T-helper 1 cell (primary cell): ENCODE measurements around the gene LTB4R2.
"Not testable (repeated sequence)": the region's sequence is repeated elsewhere in the genome, so short reads cannot be mapped to it uniquely, and the experiment has no call there.

Experiments used
- DNase-seq, 5 donors: peaks; one replicate each; pipeline ENCODE4 v3.0.0-alpha.2; 2012 to 2020

Gene LTB4R2

DNA sequence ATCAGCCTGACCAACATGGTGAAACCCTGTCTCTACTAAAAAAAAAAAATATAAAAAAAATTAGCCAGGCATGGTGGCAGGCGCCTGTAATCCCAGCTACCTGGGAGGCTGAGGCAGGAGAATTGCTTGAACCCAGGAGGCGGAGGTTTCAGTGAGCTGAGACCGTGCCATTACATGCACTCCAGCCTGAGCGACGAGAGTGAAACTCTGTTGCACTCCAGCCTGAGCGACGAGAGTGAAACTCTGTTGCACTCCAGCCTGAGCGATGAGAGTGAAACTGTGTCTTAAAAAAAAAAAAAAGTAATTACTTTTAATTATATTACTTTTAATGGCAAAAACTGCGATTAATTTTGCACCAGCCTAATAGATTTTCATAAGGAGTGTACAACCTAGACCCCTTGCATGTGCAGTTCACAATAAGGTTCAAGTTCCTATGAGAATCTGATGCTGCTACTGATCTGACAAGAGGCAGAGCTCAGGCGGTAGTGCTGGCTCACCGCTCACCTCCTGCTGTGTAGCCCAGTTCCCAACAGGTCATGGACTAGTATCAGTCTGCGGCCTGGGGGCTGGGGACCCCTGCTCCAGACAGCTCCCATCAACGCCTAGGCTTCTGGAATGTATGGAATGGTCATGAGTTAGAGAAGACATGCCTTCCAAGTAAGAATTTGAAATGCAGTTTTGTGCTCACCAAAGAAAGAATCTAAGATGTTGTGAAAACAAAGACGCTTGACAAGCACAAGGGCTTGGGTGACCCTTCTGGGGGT lies 11.5 kb downstream of the LTB4R2 start:
- DNase-seq: no peak

DNA sequence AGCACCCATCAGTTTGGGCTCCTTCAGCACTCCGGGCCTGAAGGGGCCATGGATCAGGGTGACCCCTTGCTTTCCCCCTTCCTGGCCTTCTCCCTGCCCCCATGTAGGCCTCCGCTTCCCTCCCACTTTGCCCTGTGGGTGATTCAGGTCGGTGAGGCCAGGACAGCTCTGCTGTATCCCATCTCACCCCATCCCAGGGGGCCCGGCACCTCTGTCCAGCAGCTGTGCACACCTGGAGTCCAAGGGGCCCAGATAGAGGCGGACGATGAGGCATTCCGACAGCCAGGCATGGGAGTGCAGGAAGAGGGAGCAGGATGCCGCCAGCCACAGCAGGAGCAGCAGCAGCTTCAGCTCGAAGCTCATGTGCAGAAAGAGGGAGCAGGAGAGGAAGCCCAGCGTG lies 12.7 kb downstream of the LTB4R2 start:
- no peak for DNase-seq

DNA sequence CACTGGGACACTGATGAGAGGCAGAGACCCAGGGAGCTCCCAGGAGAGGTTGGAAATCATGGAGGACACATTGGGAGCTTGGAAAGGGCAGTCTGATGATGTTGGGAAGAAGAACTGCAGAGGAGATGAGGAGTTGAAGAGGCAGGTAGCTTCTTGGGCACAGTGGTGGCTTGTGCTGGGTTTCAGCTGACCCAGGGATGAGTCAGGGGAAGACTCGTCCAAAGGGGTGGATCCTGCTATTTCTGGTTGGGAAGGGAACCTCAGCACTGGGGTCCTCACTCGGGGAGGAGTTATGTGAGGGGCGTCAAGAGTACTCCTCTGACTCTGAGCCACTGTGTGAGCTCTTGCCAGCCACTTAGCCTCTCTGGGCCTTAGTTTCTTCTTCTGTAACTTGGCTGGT lies 13.4 kb downstream of the LTB4R2 start:
- DNase-seq: no peak

DNA sequence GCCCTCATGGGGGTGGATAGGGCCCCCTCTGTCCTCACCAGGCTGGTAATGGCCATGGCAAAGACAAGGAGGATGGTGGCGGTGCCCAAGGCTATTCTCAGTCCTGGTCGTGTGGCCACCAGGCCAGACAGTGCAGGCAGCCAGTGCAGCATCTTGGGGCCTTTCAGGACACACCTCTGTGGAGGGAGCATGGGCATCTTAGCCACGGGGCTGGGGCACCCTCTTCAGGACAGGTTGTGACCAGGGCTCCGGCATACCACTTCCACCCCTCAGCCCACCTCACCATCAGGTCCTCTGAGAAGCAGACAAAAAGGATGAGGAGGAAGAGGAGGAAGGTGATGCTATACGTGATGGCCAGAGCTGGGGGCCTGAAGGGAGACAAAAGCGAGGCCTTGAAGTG lies 14.1 kb downstream of the LTB4R2 start:
- no peak for DNase-seq

DNA sequence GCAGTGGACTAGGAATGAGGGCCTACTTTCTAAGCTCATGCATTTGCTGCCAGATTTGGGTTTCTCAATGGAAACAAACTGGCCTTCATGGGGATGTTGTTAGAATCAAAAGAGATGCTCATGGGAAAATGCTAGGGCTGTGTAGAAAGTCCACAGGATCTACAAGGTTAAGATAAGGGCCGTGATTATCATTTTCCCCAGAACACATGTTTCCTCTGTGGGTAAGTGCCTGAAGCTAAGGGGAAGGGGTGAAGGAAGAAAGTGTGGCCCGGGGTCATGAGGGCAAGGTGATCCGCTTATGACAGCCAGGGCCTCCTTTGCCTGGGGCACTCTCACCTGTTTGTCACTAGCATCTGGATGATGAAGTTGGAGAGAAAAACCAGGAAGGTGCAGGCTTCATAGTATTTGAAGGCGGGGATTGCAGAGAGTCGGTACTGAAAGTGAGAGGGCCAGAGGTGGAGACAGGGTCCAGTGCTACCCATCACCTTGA lies 15.1 kb downstream of the LTB4R2 start:
- DNase-seq: no peak

- DNase-seq: no peak
These were observed 16.0 kb downstream of the LTB4R2 start for GRCh38 chr14:24325963-24326362.

DNA sequence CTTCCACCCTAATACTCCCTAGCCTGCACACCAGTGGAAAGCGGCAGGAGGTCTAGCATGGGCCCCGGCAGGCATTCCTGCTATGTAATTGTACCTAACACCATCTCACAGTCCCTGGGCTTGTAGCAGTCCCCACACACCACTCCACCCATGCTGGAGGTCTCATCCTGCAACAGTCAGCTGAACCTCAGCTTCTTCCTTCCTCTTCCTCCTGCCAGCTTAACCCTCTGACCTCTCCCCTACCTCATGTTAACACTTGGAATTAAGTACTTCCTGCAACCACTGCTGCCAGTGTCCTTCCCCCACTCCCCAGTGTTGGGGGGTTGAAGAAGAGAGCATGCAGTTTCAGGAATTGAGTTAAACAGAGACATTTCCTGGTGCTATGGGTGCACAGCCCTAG lies 17.4 kb downstream of the LTB4R2 start:
- no peak for DNase-seq

DNA sequence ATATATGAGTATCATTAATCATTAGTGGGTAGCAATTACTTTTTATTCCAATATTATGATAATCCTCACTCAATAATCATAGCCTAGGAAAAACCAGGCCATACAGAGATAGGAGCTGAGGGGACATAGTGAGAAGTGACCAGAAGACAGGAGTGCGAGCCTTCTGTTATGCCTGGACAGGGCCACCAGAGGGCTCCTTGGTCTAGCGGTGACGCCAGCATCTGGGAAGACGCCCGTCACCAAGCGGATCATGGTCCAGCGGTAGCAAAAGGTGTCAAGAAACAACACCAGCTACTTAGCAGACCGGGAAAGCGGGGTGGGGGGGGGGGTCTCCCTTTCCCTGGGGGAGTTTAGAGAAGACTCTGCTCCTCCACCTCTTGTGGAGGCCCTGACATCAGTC lies 18.0 kb downstream of the LTB4R2 start:
- DNase-seq: not testable (repeated sequence)

GRCh38 chr14:24329073-24329663 lies 19.2 kb downstream of the LTB4R2 start:
- DNase-seq: no peak

DNA sequence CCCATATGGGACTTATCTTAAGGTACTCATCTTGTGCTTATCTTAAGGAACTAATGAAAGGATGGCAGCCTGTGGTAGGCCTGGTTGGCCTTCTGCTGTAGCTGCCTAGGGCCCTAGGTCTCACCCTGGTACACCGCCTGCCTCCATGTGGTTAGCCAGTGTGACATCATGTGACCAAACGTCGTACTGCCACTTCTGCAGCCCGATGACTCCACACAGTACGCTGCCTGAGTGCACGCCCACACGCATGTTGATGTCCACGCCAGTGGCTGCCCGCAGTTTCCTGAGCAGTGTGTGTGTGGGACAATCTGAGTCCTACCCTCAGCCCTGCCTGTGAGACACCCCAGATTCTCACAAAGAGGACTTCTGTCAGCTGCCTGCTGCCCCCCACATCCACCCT lies 19.8 kb downstream of the LTB4R2 start:
- DNase-seq: peak; percentile 30 to 54 (median 38)

GRCh38 chr14:24330973-24331674 lies 21.2 kb downstream of the LTB4R2 start:
- no peak for DNase-seq

- DNase-seq: no peak
These were observed 21.9 kb downstream of the LTB4R2 start for GRCh38 chr14:24331731-24332267.

GRCh38 chr14:24332268-24332993 lies 22.5 kb downstream of the LTB4R2 start:
- peak; percentile 63 to 91 (median 79) for DNase-seq

GRCh38 chr14:24334431-24335291 lies 24.7 kb downstream of the LTB4R2 start, which contains the start of gene ADCY4:
Gene ADCY4 (minus strand): TSS chr14:24335071. CDS start chr14:24334652, 419 bp downstream.
- DNase-seq: no peak

DNA sequence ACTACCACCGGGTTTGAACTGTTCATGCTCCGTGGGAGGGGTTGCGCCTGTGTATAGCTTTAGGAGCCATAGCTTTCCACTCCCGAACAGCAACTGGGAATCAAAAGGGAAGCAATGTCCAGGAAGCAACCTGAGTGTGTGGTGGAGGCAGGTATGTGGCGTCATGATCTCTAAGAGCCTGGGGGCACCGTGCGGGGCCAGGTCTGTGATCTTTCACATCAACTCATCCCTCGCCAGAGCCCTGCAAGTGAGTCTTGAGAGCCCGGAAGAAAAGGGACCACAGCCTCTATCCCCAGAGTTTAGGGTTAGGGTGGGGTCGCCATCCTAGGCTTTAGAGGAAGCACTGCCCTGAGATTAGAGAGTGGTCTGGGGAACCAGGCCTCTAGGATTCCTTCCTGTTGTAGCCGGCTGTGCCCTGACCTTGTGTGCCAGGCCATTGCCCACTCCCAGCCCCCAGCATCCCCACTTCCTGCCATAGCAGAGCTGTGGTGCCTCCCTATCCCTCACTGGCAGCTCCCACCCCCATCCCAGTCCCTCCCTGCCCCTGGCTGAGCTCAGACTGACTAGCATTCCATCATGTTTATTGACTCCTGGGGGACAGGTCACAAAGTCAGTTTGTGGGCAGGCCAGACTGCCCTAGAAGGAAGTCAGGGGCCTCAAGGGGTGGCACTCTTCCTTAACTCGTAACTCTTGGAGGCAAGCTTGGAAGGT lies 25.7 kb downstream of the LTB4R2 start:
- DNase-seq: no peak

- no peak for DNase-seq
These were observed 27.3 kb downstream of the LTB4R2 start for GRCh38 chr14:24337144-24337823.

GRCh38 chr14:24337824-24338175 lies 27.9 kb downstream of the LTB4R2 start:
- no peak for DNase-seq

GRCh38 chr14:24338843-24339242 lies 28.9 kb downstream of the LTB4R2 start:
- DNase-seq: no peak

GRCh38 chr14:24339284-24340151 lies 29.6 kb downstream of the LTB4R2 start, which contains the start of gene RIPK3:
Gene RIPK3 (minus strand): TSS chr14:24339991. CDS start chr14:24339826, 165 bp downstream.
- DNase-seq: peak in 4 of 5 donors; percentile 39 to 71 (median 54)
